ENCODE measurements around the gene SUFU.

SUFU gene

DNA sequence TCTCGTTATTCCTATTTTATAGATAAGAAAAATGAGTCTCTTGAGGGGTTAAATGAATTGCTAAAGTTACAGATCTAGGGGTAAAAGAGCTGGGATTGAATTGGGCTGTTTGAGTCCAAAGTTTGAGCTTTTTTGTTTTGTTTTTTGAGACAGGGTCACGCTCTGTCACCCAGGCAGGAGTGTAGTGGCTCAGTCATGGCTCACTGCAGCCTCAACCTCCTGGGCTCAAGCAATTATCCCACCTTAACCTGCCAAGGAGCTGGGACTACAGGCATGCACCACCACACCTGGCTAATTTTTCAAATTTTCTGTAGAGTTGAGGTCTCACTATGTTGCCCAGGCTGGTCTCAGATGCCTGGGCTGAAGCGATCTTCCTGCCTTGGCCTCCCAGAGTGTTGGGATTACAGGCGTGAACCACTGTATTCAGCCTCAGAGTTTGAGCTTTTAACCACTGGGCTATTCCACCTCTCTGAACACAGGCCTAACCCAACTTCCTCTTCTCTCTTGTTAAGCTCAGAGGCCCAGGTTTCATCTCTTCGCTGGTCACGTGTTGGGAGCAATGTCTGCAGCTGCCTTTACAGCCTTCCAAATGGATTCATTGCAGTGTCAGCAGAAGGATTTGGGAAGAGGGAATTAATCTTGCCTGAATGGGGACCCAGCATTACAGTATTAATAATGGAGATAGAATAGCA is 8.0 kb downstream of the SUFU start:
- Histone ChIP-seq H3K27me3 (ENCODE audit: insufficient read depth, low read depth) (no peaks in the 10 kb centered on the region), H3K4me1 (ENCODE audit: low read depth, poor library complexity, severe bottlenecking) (no peaks in the 10 kb centered on the region), H3K27ac (no peak overlapping the region), H3K4me3 (IDR thresholded peaks at IDR 0.05; ENCODE audit: insufficient read depth, low read depth, low read length) (no peak overlapping the region), H3K4me2 (no peak overlapping the region), H3K9ac (no peak overlapping the region), H2AFZ (ENCODE audit: low read depth) (no peak overlapping the region), H4K20me1 (ENCODE audit: insufficient read depth) (no peaks in the 10 kb centered on the region), H3K79me2 (ENCODE audit: insufficient read depth, low read depth) (no peaks in the 10 kb centered on the region), H3K36me3 (ENCODE audit: insufficient read depth) (no peaks in the 10 kb centered on the region)
- TF ChIP-seq, protein P1, sequence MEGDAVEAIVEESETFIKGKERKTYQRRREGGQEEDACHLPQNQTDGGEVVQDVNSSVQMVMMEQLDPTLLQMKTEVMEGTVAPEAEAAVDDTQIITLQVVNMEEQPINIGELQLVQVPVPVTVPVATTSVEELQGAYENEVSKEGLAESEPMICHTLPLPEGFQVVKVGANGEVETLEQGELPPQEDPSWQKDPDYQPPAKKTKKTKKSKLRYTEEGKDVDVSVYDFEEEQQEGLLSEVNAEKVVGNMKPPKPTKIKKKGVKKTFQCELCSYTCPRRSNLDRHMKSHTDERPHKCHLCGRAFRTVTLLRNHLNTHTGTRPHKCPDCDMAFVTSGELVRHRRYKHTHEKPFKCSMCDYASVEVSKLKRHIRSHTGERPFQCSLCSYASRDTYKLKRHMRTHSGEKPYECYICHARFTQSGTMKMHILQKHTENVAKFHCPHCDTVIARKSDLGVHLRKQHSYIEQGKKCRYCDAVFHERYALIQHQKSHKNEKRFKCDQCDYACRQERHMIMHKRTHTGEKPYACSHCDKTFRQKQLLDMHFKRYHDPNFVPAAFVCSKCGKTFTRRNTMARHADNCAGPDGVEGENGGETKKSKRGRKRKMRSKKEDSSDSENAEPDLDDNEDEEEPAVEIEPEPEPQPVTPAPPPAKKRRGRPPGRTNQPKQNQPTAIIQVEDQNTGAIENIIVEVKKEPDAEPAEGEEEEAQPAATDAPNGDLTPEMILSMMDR (conservative IDR thresholded peaks at IDR 0.05; ENCODE audit: low read depth, low read length) = no peak

GRCh38 chr10:102514487-102515311 is 10.9 kb downstream of the SUFU start:
- no peaks in the 10 kb centered on the region for H3K4me1 ChIP-seq (ENCODE audit: low read depth, poor library complexity, severe bottlenecking)
- H4K20me1 ChIP-seq (ENCODE audit: insufficient read depth) = no peaks in the 10 kb centered on the region
- H3K36me3 ChIP-seq (ENCODE audit: insufficient read depth) = no peaks in the 10 kb centered on the region
- no peak overlapping the region for H3K4me3 ChIP-seq (IDR thresholded peaks at IDR 0.05; ENCODE audit: insufficient read depth, low read depth, low read length)
- no peak overlapping the region for H3K4me2 ChIP-seq
- no peaks in the 10 kb centered on the region for H3K27me3 ChIP-seq (ENCODE audit: insufficient read depth, low read depth)
- no peaks in the 10 kb centered on the region for H3K79me2 ChIP-seq (ENCODE audit: insufficient read depth, low read depth)
- H3K27ac ChIP-seq = no peak overlapping the region
- H3K9ac ChIP-seq = no peak overlapping the region
- TF ChIP-seq, protein P1 (conservative IDR thresholded peaks at IDR 0.05; ENCODE audit: low read depth, low read length) = no peak
- no peak overlapping the region for H2AFZ ChIP-seq (ENCODE audit: low read depth)

DNA sequence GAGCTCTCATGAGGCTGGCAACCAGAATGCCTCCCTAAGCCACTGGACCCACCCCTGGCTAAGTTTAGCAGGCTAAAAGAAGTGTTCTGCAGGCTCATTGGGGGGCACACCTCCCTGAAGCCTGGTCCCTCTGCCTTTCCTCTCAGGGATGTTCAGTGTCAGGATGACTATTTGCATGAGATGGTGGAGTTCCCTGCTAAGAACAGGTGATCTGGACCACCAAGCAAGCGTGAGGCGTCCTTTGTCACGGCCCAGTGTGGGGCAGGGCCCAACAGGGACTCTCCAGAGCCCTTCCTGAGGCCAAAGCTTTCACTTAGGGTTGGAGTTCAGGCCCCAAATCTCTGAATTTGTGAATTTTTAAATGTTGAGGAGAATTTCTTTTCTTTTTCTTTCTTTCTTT is 12.0 kb downstream of the SUFU start:
- no peak overlapping the region for H3K4me2 ChIP-seq
- no peak overlapping the region for H2AFZ ChIP-seq (ENCODE audit: low read depth)
- TF ChIP-seq, protein P1 (conservative IDR thresholded peaks at IDR 0.05; ENCODE audit: low read depth, low read length) = no peak
- H3K4me1 ChIP-seq (ENCODE audit: low read depth, poor library complexity, severe bottlenecking) = no peaks in the 10 kb centered on the region
- H3K79me2 ChIP-seq (ENCODE audit: insufficient read depth, low read depth) = no peaks in the 10 kb centered on the region
- no peak overlapping the region for H3K27ac ChIP-seq
- H3K4me3 ChIP-seq (IDR thresholded peaks at IDR 0.05; ENCODE audit: insufficient read depth, low read depth, low read length) = no peak overlapping the region
- no peaks in the 10 kb centered on the region for H3K27me3 ChIP-seq (ENCODE audit: insufficient read depth, low read depth)
- H4K20me1 ChIP-seq (ENCODE audit: insufficient read depth) = no peaks in the 10 kb centered on the region
- H3K9ac ChIP-seq = no peak overlapping the region
- H3K36me3 ChIP-seq (ENCODE audit: insufficient read depth) = no peaks in the 10 kb centered on the region

- Histone ChIP-seq H2AFZ (ENCODE audit: low read depth) (no peak overlapping the region), H3K27ac (no peak overlapping the region), H4K20me1 (ENCODE audit: insufficient read depth) (no peaks in the 10 kb centered on the region), H3K79me2 (ENCODE audit: insufficient read depth, low read depth) (no peaks in the 10 kb centered on the region), H3K27me3 (ENCODE audit: insufficient read depth, low read depth) (no peaks in the 10 kb centered on the region), H3K4me2 (no peak overlapping the region), H3K4me1 (ENCODE audit: low read depth, poor library complexity, severe bottlenecking) (peaks cover 4% of the 10 kb centered on the region), H3K4me3 (IDR thresholded peaks at IDR 0.05; ENCODE audit: insufficient read depth, low read depth, low read length) (no peak overlapping the region), H3K36me3 (ENCODE audit: insufficient read depth) (no peaks in the 10 kb centered on the region), H3K9ac (no peak overlapping the region)
- TF ChIP-seq, protein P1 (conservative IDR thresholded peaks at IDR 0.05; ENCODE audit: low read depth, low read length) = no peak
Measured at GRCh38 chr10:102517553-102517952, 13.8 kb downstream of the SUFU start.
